ENCODE measurements around the gene CCP110.

CCP110 gene

DNA sequence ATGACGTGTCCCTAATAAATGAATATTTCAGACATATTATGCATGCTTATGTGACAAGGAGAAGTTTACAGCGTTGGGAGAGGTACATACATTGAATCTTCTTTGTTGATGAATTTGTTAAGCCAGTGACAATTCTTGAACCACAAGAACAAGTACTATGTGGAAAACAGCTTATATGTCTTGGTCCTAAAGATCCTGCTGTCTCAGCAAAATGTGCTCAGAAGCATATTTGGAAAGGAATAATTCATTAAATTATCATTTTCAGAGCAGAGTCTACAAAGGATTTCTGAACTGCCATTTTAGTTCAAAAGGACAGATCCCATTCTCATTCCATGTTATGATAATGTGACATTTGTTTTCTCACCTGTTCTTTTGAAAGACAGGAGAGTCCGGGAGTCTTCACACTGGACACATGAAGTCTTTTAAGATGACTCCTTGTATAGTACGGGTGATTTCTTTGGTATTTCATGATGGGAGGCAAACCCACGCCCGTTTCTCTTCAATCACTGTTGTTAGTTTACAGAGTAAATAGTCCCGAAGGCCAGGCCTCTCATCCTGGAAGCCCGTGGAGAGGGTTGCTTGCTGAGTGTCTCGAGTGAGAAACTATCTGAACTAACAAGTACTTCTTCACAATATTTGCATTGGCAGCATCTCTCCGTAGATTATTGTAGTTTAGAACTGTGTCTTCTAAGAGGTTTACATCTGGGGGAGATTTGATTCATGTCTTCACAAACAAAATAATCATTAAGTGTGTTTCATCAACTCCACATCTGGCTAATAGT, 58.5 kb downstream of the CCP110 start:
- intact Hi-C loops (cut with DNase I; ENCODE audit: low total_unique reads), result no loop called here
- H3K27ac ChIP-seq, result no peak overlapping the region
- no peak for TF ChIP-seq CTCF (IDR thresholded peaks at IDR 0.05)
- no peaks in the 10 kb centered on the region for H3K27me3 ChIP-seq
- H3K4me3 ChIP-seq, result no peak overlapping the region
- H3K36me3 ChIP-seq, result peaks cover 56 to 89% (median 82%) of the 10 kb centered on the region in 3 donors
- DNase-seq, result no peak
- H3K9me3 ChIP-seq, result no peaks in the 10 kb centered on the region
- H3K4me1 ChIP-seq, result no peaks in the 10 kb centered on the region

- no peaks in the 10 kb centered on the region for H3K27me3 ChIP-seq
- H3K4me3 ChIP-seq, result no peak overlapping the region
- intact Hi-C loops (cut with DNase I; ENCODE audit: low total_unique reads), result no loop called here
- H3K27ac ChIP-seq, result no peak overlapping the region
- H3K9me3 ChIP-seq, result no peaks in the 10 kb centered on the region
- H3K4me1 ChIP-seq, result no peaks in the 10 kb centered on the region
- peaks cover 42 to 76% (median 68%) of the 10 kb centered on the region in 3 donors for H3K36me3 ChIP-seq
- peak; percentile 49 to 76 for TF ChIP-seq CTCF (IDR thresholded peaks at IDR 0.05)
- no peak for DNase-seq
Observed at GRCh38 chr16:19583665-19584300, 60.0 kb downstream of the CCP110 start.

DNA sequence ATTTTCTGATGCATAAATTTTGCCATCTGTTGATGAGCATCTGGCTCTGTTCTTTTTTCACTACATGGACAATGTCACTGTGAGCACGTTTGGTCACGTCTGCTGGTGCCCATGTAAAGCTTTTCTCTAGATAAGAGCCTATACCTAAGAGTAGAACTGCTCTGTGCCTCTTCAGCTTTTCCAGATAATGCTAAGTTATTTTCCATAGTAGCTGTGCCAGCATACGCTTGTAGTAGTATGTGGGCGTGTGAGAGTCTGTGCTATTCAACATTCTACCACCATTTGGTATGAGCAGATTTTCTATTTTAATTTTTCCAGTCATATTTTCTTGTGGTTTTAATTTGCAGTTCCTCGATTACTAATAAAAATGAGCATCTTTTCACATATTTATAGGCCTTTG, 64.9 kb downstream of the CCP110 start:
- TF ChIP-seq CTCF (IDR thresholded peaks at IDR 0.05), result no peak
- no peak overlapping the region for H3K27ac ChIP-seq
- intact Hi-C loops (cut with DNase I; ENCODE audit: low total_unique reads), result no loop called here
- DNase-seq, result no peak
- no peak overlapping the region for H3K4me3 ChIP-seq
- peaks cover 23 to 65% (median 44%) of the 10 kb centered on the region in 3 donors for H3K36me3 ChIP-seq
- H3K4me1 ChIP-seq, result no peaks in the 10 kb centered on the region
- H3K27me3 ChIP-seq, result no peaks in the 10 kb centered on the region
- H3K9me3 ChIP-seq, result no peaks in the 10 kb centered on the region

GRCh38 chr16:19589106-19589505, 65.4 kb downstream of the CCP110 start:
- no peak overlapping the region for H3K27ac ChIP-seq
- intact Hi-C loops (cut with DNase I; ENCODE audit: low total_unique reads), result no loop called here
- no peaks in the 10 kb centered on the region for H3K9me3 ChIP-seq
- H3K4me1 ChIP-seq, result no peaks in the 10 kb centered on the region
- TF ChIP-seq CTCF (IDR thresholded peaks at IDR 0.05), result no peak
- DNase-seq, result no peak
- H3K36me3 ChIP-seq, result peaks cover 27 to 68% (median 45%) of the 10 kb centered on the region in 3 donors
- no peaks in the 10 kb centered on the region for H3K27me3 ChIP-seq
- no peak overlapping the region for H3K4me3 ChIP-seq

DNA sequence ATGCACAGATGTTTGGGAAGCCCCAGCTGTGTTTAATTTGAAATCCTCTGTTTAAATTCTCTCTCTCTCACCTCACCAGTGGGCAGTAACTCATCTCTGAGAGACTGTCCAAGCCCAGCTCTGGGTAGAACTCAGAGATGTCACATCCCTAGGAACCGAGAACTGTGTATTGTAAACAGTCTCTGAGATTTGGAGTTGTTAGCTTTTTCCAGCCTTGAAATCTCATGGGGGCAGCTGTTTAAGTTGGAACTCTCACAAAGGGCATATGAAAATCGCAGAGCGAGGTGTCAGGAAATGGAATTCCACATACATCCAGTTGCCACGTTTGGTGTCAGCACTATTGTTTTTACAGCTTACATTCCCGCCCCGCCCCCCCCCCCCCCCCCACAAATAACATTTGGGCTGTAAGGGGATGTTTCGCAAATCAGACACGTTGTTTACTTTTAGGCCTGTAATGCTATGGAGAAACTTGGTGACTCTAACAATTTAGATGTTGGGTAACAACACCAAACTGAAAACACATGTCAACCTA, 66.1 kb downstream of the CCP110 start:
- Histone ChIP-seq H3K4me3 (no peak overlapping the region), H3K27ac (no peak overlapping the region), H3K4me1 (no peaks in the 10 kb centered on the region), H3K27me3 (no peaks in the 10 kb centered on the region), H3K9me3 (no peaks in the 10 kb centered on the region), H3K36me3 (peaks cover 28 to 71% (median 45%) of the 10 kb centered on the region in 3 donors)
- no peak for DNase-seq
- TF ChIP-seq CTCF (IDR thresholded peaks at IDR 0.05), result no peak
- intact Hi-C loops (cut with DNase I; ENCODE audit: low total_unique reads), result no loop called here

All from tibial artery (tissue), 4 donors.